ENCODE data around the gene NPAS3.

Gene NPAS3

DNA sequence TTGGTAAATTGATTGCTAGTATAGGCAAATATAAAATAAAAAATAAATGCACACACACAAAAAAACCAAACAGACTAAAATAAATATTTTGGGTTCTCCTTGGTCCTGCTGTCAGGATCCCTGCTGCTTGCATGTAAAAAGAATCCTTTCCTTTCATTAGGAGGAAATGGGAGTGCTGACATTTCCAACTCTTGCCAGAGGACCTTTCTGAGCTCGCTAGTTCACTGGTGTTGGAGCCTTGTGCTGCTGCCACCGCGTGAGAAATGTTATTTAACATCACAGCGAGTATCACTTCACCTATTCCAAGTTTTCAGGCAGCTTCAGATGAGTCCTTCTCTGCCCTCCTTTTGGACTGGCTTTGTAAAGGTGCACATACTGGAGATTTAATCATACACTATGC, 358.9 kb downstream of the NPAS3 start:
- DNase-seq (ENCODE audit: low read depth): no peak
- H3K4me3 ChIP-seq (ENCODE audit: low read depth, low read length): no peak overlapping the region
- in situ Hi-C loops (cut with HindIII; ENCODE audit: low sequenced_read_pairs): no loop called here
- TF ChIP-seq, protein P1, sequence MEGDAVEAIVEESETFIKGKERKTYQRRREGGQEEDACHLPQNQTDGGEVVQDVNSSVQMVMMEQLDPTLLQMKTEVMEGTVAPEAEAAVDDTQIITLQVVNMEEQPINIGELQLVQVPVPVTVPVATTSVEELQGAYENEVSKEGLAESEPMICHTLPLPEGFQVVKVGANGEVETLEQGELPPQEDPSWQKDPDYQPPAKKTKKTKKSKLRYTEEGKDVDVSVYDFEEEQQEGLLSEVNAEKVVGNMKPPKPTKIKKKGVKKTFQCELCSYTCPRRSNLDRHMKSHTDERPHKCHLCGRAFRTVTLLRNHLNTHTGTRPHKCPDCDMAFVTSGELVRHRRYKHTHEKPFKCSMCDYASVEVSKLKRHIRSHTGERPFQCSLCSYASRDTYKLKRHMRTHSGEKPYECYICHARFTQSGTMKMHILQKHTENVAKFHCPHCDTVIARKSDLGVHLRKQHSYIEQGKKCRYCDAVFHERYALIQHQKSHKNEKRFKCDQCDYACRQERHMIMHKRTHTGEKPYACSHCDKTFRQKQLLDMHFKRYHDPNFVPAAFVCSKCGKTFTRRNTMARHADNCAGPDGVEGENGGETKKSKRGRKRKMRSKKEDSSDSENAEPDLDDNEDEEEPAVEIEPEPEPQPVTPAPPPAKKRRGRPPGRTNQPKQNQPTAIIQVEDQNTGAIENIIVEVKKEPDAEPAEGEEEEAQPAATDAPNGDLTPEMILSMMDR (IDR thresholded peaks at IDR 0.05; ENCODE audit: low read depth, low read length, missing control alignments): no peak

DNA sequence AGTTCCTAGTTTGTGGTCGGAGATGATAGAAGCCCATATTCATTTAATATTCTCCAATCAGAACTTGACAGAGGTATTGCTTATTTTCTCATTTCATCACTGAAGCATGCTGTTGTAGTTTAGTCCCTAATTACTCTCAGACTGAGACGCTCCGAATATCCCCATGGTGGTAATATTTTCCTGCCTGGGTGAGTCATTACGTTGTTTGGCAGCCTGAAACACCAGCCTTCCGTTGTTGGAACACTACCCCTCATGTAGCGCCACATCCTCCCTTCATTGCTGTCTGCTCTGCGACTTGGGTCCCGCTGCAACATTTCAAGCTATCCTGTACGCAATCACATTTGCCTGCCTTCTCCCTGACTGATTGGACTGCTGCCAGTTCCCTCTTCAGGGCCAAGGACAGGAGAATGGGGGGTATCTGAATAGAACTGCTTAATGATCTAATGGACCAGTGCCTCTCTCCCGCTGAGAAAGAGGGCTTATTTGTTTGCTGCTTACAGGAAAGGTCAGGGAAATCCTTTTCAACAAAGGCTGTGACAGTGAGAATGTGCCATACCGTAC, 369.1 kb downstream of the NPAS3 start:
- in situ Hi-C loops (cut with HindIII; ENCODE audit: low sequenced_read_pairs): no loop called here
- TF ChIP-seq, protein P1 (IDR thresholded peaks at IDR 0.05; ENCODE audit: low read depth, low read length, missing control alignments): no peak
- peak; percentile 75 for DNase-seq (ENCODE audit: low read depth)
- peak overlapping the region; percentile 2 for H3K4me3 ChIP-seq (ENCODE audit: low read depth, low read length)

DNA sequence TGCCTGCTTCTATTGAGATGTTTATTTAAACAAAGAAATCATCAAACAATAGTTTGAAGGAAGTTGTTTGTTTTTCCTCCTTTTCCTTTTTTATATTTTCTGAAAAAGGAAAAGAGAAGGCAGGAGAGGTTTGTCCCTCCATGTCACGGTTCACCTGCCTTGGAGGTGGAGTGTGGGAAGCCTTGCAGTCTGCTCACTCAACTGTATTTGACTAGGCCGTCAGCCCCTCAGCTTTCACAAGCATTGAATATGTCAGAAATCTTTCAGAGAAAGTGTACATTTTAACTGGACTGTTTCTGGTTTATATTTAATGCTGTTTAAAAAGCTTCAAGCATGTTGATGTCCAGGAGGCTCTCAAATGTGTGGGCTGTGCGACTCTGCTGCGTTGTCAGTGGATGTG, 370.4 kb downstream of the NPAS3 start:
- DNase-seq (ENCODE audit: low read depth): no peak
- H3K4me3 ChIP-seq (ENCODE audit: low read depth, low read length): no peak overlapping the region
- TF ChIP-seq, protein P1 (IDR thresholded peaks at IDR 0.05; ENCODE audit: low read depth, low read length, missing control alignments): no peak
- in situ Hi-C loops (cut with HindIII; ENCODE audit: low sequenced_read_pairs): no loop called here

DNA sequence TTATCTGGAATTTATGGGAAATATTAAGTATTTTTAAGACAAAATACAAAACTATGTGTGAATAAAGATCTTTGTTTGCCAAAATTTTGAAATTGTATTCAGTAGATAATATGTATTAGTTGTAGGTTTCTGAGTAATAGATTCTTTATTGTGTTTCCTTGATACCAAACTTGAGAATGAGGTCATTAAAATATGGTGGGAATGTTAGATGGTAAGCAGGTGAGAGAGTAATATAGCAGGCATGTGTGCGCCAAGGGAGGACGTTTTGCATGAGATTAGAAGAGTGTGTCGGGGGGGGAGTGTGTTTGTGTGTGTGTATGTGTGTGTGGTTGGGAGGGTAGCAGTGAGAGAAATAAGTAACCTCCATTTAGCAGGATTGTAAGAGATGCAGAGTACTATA, 376.5 kb downstream of the NPAS3 start:
- H3K4me3 ChIP-seq (ENCODE audit: low read depth, low read length): no peak overlapping the region
- TF ChIP-seq, protein P1 (IDR thresholded peaks at IDR 0.05; ENCODE audit: low read depth, low read length, missing control alignments): no peak
- in situ Hi-C loops (cut with HindIII; ENCODE audit: low sequenced_read_pairs): no loop called here

DNA sequence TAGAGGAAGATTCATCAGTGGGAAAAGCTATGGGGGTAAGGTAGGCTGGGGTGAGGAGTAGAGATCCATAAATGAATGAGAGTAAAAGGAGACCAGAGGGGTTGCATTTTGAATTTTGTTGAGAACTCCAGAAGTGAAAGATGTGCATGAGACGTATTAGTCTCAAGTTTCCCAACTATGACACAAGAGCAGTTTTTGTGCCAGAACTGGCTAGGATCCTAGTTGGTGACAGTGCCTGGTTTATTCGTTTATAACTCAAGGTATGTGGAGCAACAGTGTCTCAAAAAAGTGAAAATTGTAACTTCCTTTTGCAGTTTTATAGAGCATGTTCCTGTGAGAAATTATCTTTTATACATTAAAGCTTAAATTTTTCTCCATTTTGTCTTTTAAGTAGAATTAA, 377.0 kb downstream of the NPAS3 start:
- no peak overlapping the region for H3K4me3 ChIP-seq (ENCODE audit: low read depth, low read length)
- TF ChIP-seq, protein P1 (IDR thresholded peaks at IDR 0.05; ENCODE audit: low read depth, low read length, missing control alignments): no peak
- in situ Hi-C loops (cut with HindIII; ENCODE audit: low sequenced_read_pairs): no loop called here
- no peak for DNase-seq (ENCODE audit: low read depth)

More for the DNA sequence above, 376.5 kb downstream of the NPAS3 start:
- DNase-seq (ENCODE audit: low read depth): no peak

DNA sequence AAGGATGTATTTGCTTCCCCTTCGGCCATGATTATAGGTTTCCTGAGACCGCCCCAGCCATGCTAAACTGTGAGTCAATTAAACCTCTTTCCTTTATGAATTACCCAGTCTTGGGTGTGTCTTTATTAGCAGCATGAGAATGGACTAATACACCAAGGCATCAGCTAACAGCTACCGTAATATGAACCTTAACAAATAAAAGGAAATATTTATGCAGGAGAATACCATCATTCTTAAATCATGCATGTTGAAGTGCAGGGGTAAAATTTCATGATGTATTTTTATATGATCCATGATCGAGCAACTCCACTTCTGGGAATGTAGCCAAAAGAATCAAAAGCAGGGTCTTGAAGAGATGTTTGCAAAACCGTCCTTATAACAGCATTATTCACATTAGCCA, 379.0 kb downstream of the NPAS3 start:
- DNase-seq (ENCODE audit: low read depth): no peak
- no peak overlapping the region for H3K4me3 ChIP-seq (ENCODE audit: low read depth, low read length)
- in situ Hi-C loops (cut with HindIII; ENCODE audit: low sequenced_read_pairs): no loop called here
- TF ChIP-seq, protein P1 (IDR thresholded peaks at IDR 0.05; ENCODE audit: low read depth, low read length, missing control alignments): no peak

All from astrocyte of the cerebellum (primary cell).